ENCODE measurements around the gene RYR2. TPM values are rescaled to one million over a fixed set of nuclear protein-coding genes. Genes with fewer than 3 reads are reported as not detected.

The RYR2 gene
- total and polyA plus RNA-seq, 9 of the 15 experiments (the other 6 are each of a cell fraction or from before 2014, with no cell fraction given), result 0.03 to 0.42 (median 0.14) TPM

- POLR2A ChIA-PET, result interaction anchor here (0.7 kb wide), 1 partner anchor 16 kb away, joined by 3 read pairs; no protein-coding TSS in a partner anchor
Measured at GRCh38 chr1:237832858-237833257, 790.9 kb downstream of the RYR2 start.

GRCh38 chr1:237834048-237834447 is 792.1 kb downstream of the RYR2 start:
- no peak overlapping the region for H3K4me2 ChIP-seq (ENCODE audit: insufficient read depth, low read length)
- in situ Hi-C loops (cut with MboI), result no loop called here
- no TSS peak for BruUV-seq (replicated peaks)
- no peak overlapping the region for H3K4me3 ChIP-seq
- ChIA-PET CTCF (ENCODE audit: low intra/inter-chr PET ratio) (no interaction called here), POLR2A (no interaction called here)
- intact Hi-C loops (cut with micrococcal nuclease), result no loop called here
- ATAC-seq, result no peak
- H3K27ac ChIP-seq (ENCODE audit: extremely low read depth, low read depth, low read length), result no peak overlapping the region
- no peaks in the 10 kb centered on the region for H4K20me1 ChIP-seq (replicated peaks; ENCODE audit: control insufficient read depth, insufficient read depth, low read length)
- H3K9me3 ChIP-seq (replicated peaks; ENCODE audit: control insufficient read depth, insufficient read depth, low read depth, low read length), result no peaks in the 10 kb centered on the region
- H3K9me1 ChIP-seq (ENCODE audit: control insufficient read depth, insufficient read depth, low read length), result no peaks in the 10 kb centered on the region
- TF ChIP-seq CAMTA2 (CRISPR knock-in tag; conservative IDR thresholded peaks at IDR 0.05), result no peak
- no peak for TF ChIP-seq E2F6 (IDR thresholded peaks at IDR 0.05; ENCODE audit: borderline replicate concordance in 1 of 2, extremely low read depth in 1 of 2, insufficient read depth in 1 of 2, insufficient read length in 1 of 2, low read depth in 1 of 2, low read length in 1 of 2, poor library complexity in 1 of 2, severe bottlenecking in 1 of 2)
- no peak for TF ChIP-seq SIRT6 (IDR thresholded peaks at IDR 0.05; ENCODE audit: low read depth, low read length)
- no peak for TF ChIP-seq ZKSCAN1 (IDR thresholded peaks at IDR 0.05; ENCODE audit: low read depth, low read length)
- TF ChIP-seq ZNF507 (tag; conservative IDR thresholded peaks at IDR 0.05), result no peak
- TF ChIP-seq SRSF1 (IDR thresholded peaks at IDR 0.05; ENCODE audit: low read depth, low read length), result no peak
- no peak for TF ChIP-seq CREB3 (tag; conservative IDR thresholded peaks at IDR 0.05; ENCODE audit: low read depth)
- no peak overlapping the region for H2AFZ ChIP-seq (ENCODE audit: low read depth, low read length)
- H3K79me2 ChIP-seq (ENCODE audit: control insufficient read depth, insufficient read depth, low read length), result no peaks in the 10 kb centered on the region
- FAIRE-seq, result no peak
- H3K9ac ChIP-seq (ENCODE audit: insufficient read depth in 1 of 2, low read depth in 2 of 2, low read length in 2 of 2), result no peak overlapping the region
- DNase-seq (ENCODE audit: extremely low read depth in 1 of 4, low spot score in 3 of 4), result no peak
- no peaks in the 10 kb centered on the region for H3K4me1 ChIP-seq (replicated peaks in 1 of 2; ENCODE audit: control insufficient read depth in 2 of 2, insufficient read depth in 2 of 2, low read length in 2 of 2)
- H3K27me3 ChIP-seq (ENCODE audit: control insufficient read depth in 2 of 2, insufficient read depth in 2 of 2, low read length in 2 of 2), result no peaks in the 10 kb centered on the region
- WGBS (ENCODE audit: insufficient coverage, low coverage, missing lambda C conversion rate), result 2% methylated on average over 3 of the region's 3 CpGs
- no peaks in the 10 kb centered on the region for H3K36me3 ChIP-seq (ENCODE audit: control insufficient read depth, insufficient read depth, low read length)

More at GRCh38 chr1:237832858-237833257, 790.9 kb downstream of the RYR2 start:
- Histone ChIP-seq H3K27ac (ENCODE audit: extremely low read depth, low read depth, low read length) (no peak overlapping the region), H3K36me3 (ENCODE audit: control insufficient read depth, insufficient read depth, low read length) (no peaks in the 10 kb centered on the region), H3K4me3 (no peak overlapping the region), H3K9me3 (replicated peaks; ENCODE audit: control insufficient read depth, insufficient read depth, low read depth, low read length) (no peaks in the 10 kb centered on the region), H3K9me1 (ENCODE audit: control insufficient read depth, insufficient read depth, low read length) (no peaks in the 10 kb centered on the region), H3K4me2 (ENCODE audit: insufficient read depth, low read length) (no peak overlapping the region), H3K79me2 (ENCODE audit: control insufficient read depth, insufficient read depth, low read length) (no peaks in the 10 kb centered on the region), H4K20me1 (replicated peaks; ENCODE audit: control insufficient read depth, insufficient read depth, low read length) (no peaks in the 10 kb centered on the region), H3K4me1 (replicated peaks in 1 of 2; ENCODE audit: control insufficient read depth in 2 of 2, insufficient read depth in 2 of 2, low read length in 2 of 2) (no peaks in the 10 kb centered on the region), H3K9ac (ENCODE audit: insufficient read depth in 1 of 2, low read depth in 2 of 2, low read length in 2 of 2) (no peak overlapping the region), H3K27me3 (ENCODE audit: control insufficient read depth in 2 of 2, insufficient read depth in 2 of 2, low read length in 2 of 2) (no peaks in the 10 kb centered on the region), H2AFZ (ENCODE audit: low read depth, low read length) (no peak overlapping the region)
- FAIRE-seq, result no peak
- no TSS peak for BruUV-seq (replicated peaks)
- intact Hi-C loops (cut with micrococcal nuclease) (no loop called here), in situ Hi-C loops (cut with MboI) (no loop called here)
- ATAC-seq, result no peak
- CTCF ChIA-PET (ENCODE audit: low intra/inter-chr PET ratio), result no interaction called here
- TF ChIP-seq TOE1 (IDR thresholded peaks at IDR 0.05; ENCODE audit: borderline replicate concordance), result no peak
- no peak for TF ChIP-seq TOE1 (CRISPR knock-in tag; IDR thresholded peaks at IDR 0.05; ENCODE audit: borderline replicate concordance, low read depth)
- TF ChIP-seq ZNF449 (CRISPR knock-in tag; IDR thresholded peaks at IDR 0.05), result no peak
- no peak for TF ChIP-seq RFX5 (IDR thresholded peaks at IDR 0.05; ENCODE audit: low read depth, low read length)
- no peak for TF ChIP-seq ZNF766 (CRISPR knock-in tag; conservative IDR thresholded peaks at IDR 0.05)
- DNase-seq (ENCODE audit: extremely low read depth in 1 of 4, low spot score in 3 of 4), result no peak
- 2% methylated on average over 7 of the region's 7 CpGs for WGBS (ENCODE audit: insufficient coverage, low coverage, missing lambda C conversion rate)
